ENCODE results near the gene TMEM167B. TPM values are rescaled to one million over a fixed set of nuclear protein-coding genes. Genes with fewer than 3 reads are reported as not detected.

TMEM167B gene
- total and polyA plus RNA-seq, 2 of the 4 experiments (the other 2 are of a cell fraction) = 21.6 to 32.1 TPM

DNA sequence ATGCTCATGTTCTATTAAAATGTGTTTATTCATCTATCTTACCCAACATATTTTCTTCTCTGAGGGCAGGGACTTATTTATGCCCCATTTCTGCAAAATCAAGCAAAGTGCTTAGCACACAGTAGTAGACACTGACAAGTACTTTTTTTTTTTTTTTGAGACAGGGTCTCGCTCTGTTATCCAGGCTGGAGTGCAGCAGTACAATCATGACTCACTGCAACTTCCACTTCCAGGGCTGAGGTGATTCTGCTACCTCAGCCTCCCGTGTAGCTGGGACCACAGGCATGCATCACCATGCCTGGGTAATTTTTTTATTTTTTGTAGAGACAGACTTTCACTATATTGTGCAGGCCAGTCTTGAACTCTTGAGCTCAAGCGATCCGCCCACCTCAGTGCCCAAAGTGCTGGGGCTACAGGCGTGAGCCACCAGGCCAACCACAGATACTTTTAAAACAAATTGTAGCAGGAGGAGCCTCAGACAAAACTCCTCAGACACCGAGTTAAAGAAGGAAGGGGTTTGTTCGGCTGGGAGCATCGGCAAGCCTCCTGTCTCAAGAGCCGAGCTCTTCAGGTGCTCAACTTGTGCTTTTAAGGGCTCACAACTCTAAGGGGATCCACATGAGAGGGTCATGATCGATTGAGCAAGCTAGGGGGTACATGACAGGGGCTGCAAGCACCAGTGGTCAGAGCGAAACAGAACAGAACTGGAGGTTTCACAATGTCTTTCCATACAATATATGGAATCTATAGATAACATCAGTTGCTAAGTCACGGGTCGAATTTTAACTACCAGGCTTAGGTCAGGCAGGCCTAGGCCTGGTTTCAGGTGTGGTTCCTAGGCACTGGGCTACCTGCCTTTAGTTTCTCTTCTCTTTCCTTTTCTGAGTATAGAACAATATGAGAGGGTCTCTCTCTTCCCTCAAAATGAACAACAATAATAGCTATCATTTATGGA lies 5.7 kb upstream of the TMEM167B start:
- Histone ChIP-seq H3K79me1 (ENCODE audit: low read depth in 1 of 2, low read length in 2 of 2) (peaks cover 5 to 11% of the 10 kb centered on the region in 2 experiments; a peak in 3 of 4 replicates), H3K4ac (ENCODE audit: low read depth, low read length) (no peak overlapping the region), H3K9ac (ENCODE audit: low read depth, low read length) (no peak overlapping the region), H4K91ac (ENCODE audit: insufficient read depth, low read depth, low read length) (no peak overlapping the region), H2BK15ac (ENCODE audit: low read depth, low read length) (no peak overlapping the region), H3K18ac (ENCODE audit: low read depth, low read length) (no peak overlapping the region), H2BK20ac (ENCODE audit: low read depth, low read length) (no peak overlapping the region), H2AK9ac (replicated peaks; ENCODE audit: low read depth, low read length, poor library complexity) (no peak overlapping the region), H2AFZ (replicated peaks; ENCODE audit: low read length, poor library complexity) (no peak overlapping the region), H3K4me2 (ENCODE audit: low read depth, low read length) (no peak overlapping the region), H3K4me3 (ENCODE audit: insufficient read depth, low read depth, low read length) (no peak overlapping the region), H3K36me3 (ENCODE audit: control insufficient read depth, insufficient read depth, low read length) (no peaks in the 10 kb centered on the region), H4K8ac (ENCODE audit: low read depth in 2 of 2, low read length in 2 of 2) (no peak overlapping the region), H3K23ac (ENCODE audit: low read depth, low read length) (no peak overlapping the region), H2BK120ac (ENCODE audit: low read depth, low read length) (no peak overlapping the region), H3K9me1 (ENCODE audit: insufficient read depth, low read length) (no peaks in the 10 kb centered on the region), H3K27me3 (ENCODE audit: control insufficient read depth, insufficient read depth, low read length) (no peaks in the 10 kb centered on the region), H2AK5ac (ENCODE audit: low read depth, low read length) (no peak overlapping the region), H3K56ac (ENCODE audit: extremely low read depth, insufficient read depth, low read length) (no peak overlapping the region), H3K4me1 (ENCODE audit: control insufficient read depth, insufficient read depth, low read length) (no peaks in the 10 kb centered on the region), H2BK5ac (ENCODE audit: low read depth, low read length, poor library complexity, severe bottlenecking) (no peak overlapping the region), H3K14ac (replicated peaks; ENCODE audit: low read depth, low read length) (no peak overlapping the region; the same call in 1 of the 2 replicates), H3K9me3 (ENCODE audit: control insufficient read depth, insufficient read depth, low read length) (no peaks in the 10 kb centered on the region), H4K20me1 (ENCODE audit: insufficient read depth, low read length) (no peaks in the 10 kb centered on the region), H3K27ac (ENCODE audit: insufficient read depth, low read length) (no peak overlapping the region), H4K5ac (ENCODE audit: low read depth, low read length) (no peak overlapping the region)
- intact Hi-C loops (cut with micrococcal nuclease) = no loop called here
- ATAC-seq (ENCODE audit: low read depth) (no peak), DNase-seq (peak; percentile 47)
- dilution Hi-C loops (cut with HindIII; ENCODE audit: low sequenced_read_pairs, unreplicated experiment) = no loop called here
- CTCF ChIA-PET = no interaction called here
- in situ Hi-C loops (cut with MboI; ENCODE audit: low sequenced_read_pairs) = no loop called here
- POLR2A ChIA-PET (ENCODE audit: unreplicated experiment) = interaction anchor here (1.1 kb wide), 1 partner anchor 9 kb away, joined by 4 read pairs; the partner anchor contains the start of gene TAF13
- TF ChIP-seq, protein P1, sequence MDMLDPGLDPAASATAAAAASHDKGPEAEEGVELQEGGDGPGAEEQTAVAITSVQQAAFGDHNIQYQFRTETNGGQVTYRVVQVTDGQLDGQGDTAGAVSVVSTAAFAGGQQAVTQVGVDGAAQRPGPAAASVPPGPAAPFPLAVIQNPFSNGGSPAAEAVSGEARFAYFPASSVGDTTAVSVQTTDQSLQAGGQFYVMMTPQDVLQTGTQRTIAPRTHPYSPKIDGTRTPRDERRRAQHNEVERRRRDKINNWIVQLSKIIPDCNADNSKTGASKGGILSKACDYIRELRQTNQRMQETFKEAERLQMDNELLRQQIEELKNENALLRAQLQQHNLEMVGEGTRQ (IDR thresholded peaks at IDR 0.05; ENCODE audit: low read depth, low read length) = no peak
- TF ChIP-seq RCOR1 (IDR thresholded peaks at IDR 0.05; ENCODE audit: insufficient replicate concordance, low read length) (no peak), MAFK (IDR thresholded peaks at IDR 0.05; ENCODE audit: low read depth, low read length) (peak; percentile 2; the same call in 1 of the 2 replicates)
- WGBS, 2 experiments (ENCODE audit: extremely low coverage in 2 of 2, insufficient read length in 1 of 2) = 87% methylated on average over 3 of the region's 13 CpGs; no CpG with 5 or more reads in 1 of the 2 experiments
- BruUV-seq (replicated peaks) = no TSS peak
